AML-193 (cell line): ENCODE measurements around the gene PTGES3L.
A peak's percentile ranks its signal among the peaks of the same experiment; 100 is the strongest.
"Not testable (repeated sequence)": the region's sequence is repeated elsewhere in the genome, so short reads cannot be mapped to it uniquely, and the experiment has no call there.

Source experiments
- DNase-seq, 2 experiments: peaks; one replicate each; lab custom pipeline; 2025; lab: John Stamatoyannopoulos, UW

The PTGES3L gene

DNA sequence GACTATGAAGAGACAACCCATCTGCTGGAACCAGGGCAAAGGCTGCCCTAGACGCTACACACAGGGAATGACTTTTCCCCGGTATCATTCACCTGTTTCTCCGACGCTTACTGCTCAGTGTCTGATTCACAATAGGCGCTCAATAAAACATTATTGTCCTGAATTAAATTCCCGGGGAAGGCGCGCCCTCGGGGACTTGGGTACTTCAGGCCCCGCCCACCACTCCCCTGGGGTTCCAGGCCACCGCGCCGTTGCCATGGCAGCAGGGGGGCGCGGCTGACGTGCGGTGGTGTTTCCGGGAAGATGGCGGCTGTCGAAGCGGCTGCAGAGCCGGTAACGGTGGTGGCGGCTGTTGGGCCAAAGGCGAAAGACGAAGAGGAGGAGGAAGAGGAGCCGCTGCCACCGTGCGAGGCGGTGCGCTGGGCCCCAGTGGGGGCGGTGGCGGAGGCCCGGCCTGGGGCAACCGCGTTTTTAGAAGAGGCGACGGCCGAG lies 440 bp upstream of the PTGES3L start, which contains the start of gene RUNDC1:
Gene RUNDC1, plus strand, starts transcription at position 292 of the 492 bp plus-strand sequence. Its CDS starts 12 bp downstream, at position 304.
- peak; percentile 81 to 83 for DNase-seq

DNA sequence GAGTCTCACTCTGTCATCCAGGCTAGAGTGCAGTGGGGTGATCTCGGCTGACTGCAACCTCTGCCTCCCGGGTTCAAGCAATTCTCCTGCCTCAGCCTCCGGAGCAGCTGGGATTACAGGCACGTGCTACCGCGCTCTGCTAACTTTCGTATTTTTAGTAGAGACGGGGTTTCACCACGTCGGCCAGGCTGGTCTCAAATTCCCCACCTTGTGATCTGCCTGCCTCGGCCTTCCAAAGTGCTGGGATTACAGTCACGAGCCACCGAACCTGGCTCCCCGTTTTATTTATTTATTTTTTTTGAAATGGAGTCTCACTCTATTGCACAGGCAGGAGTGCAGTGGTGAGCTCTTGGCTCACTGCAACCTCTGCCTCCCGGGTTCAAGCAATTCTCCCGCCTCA lies 4.2 kb downstream of the PTGES3L start:
- DNase-seq: not testable (repeated sequence)

DNA sequence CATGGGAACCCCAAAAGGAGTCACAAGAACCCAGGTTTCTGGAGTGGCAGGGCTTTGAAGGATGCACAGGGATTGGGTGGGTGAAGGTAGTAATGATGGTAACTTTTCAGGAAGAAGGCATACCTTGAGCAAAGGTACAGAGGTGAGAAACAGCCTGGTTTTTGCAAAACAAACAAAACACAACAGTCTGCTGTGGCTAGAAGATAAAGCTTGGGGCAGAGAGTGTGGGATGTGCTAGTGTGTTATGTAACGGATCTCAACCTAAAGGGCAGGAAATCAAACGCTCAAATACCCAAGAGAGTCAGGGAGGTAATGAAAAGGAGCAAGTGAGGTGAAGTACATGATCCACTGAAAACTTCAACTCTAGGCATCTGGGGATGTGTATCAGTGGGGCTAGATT lies 4.6 kb downstream of the PTGES3L start:
- no peak for DNase-seq

DNA sequence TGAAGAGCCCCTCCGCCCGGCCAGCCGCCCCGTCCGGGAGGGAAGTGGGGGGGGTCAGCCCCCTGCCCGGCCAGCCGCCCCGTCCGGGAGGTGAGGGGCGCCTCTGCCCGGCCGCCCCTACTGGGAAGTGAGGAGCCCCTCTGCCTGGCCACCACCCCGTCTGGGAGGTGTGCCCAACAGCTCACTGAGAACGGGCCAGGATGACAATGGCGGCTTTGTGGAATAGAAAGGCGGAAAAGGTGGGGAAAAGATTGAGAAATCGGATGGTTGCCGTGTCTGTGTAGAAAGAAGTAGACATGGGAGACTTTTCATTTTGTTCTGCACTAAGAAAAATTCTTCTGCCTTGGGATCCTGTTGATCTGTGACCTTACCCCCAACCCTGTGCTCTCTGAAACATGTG lies 6.6 kb downstream of the PTGES3L start:
- not testable (repeated sequence) for DNase-seq

DNA sequence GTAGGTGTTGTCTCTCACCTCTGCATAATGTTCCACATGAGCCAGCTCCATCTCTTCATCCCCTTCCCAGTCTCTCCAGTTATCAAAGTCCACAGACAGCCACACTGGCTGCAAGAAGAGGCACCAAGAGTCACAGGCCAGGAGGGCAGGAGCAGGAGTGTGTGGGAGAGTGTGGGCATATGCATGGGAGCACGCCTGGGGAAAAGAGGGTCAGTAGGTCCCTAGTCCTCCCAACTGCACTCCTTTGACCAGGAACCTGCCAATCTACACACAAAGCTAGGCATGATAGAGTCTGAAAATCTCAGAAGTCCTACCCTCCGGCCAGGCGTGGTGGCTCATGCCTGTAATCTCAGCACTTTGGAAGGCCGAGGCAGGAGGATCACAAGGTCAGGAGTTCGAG lies 8.3 kb downstream of the PTGES3L start:
- DNase-seq: no peak

DNA sequence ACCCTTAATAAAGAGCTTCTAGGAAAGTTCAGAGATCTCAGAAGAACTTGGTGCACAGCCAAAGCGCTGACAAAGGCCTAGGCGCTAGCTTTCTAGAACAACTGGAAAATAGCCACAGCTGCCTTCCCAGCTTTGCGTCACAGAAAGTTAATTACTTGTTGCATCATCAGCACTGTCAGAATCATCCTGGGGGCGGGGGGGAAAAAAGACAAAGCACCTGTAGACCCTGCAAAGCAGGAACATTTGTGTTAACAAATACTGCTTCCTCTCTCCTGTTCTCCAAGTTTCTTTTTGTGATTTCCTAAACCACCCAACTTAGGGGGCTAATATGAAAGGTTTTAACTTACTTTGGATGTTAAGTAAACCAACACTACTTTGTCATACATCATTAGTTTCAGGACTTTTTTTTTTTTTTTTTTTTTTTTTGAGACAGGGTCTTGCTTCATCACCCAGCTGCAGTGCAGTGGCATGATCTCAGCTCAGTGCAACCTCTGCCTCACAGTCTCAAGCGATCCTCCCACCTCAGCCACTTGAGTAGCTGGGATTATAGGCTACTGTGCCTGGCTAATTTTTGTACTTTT lies 10.8 kb downstream of the PTGES3L start:
- peak; percentile 31 to 48 for DNase-seq

DNA sequence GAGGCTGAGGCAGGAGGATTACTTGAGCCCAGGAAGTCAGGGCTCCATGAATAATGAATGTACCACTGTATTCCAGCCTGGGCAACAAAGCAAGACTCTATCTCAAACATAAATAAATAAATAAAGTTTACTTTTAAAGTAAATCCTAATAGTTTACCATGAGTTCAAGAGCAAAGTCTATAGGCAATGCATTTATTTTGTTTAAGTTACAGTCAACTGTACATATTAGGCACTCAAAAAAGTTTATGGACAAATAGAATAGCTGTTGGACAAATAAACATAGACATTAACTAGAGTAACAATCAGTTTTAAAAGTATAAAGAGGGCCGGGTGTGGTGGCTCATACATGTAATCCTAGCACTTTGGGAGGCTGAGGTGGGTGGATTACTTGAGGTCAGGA lies 12.0 kb downstream of the PTGES3L start:
- no peak for DNase-seq

DNA sequence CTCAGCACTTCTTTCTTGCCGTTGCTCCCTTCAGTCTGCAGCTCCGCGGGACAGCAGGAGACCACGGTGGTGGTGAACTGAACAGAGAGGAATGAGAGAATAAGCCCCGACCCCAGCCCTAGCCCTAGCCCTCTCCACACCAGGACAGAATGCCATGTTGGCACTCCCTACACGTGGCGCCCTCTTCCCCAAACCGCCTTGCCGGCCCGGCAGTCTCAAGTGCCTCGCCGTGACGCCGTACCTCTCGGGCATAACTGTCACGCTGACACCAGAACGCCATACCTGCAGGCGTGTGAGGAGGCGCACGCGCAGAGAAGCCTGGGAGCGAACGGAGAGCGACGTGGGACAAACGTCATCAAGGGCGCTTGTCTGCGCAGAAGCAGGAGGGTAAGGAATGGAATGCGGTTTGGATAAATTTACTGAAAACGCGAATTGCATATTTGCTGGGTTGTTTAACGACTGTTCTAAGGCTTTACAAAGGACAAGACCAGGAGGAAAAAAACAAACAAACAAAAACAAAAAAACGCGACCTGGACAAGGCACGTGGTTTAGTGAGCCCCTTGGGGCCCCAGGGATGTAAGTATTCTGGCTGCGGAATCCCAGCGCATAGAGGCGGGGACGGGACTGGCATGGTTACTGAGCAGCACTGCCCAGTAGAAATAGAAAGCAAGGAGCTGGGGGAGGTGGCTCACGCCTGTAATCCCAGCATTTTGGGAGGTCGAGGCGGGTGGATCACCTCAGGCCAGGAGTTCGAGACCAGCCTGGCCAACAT lies 15.5 kb downstream of the PTGES3L start, which contains the start of gene AARSD1:
Gene AARSD1, minus strand, starts transcription at position 294 of the 772 bp plus-strand sequence. Its CDS starts 14 bp downstream, at position 280.
- DNase-seq: peak; percentile 94 to 96

DNA sequence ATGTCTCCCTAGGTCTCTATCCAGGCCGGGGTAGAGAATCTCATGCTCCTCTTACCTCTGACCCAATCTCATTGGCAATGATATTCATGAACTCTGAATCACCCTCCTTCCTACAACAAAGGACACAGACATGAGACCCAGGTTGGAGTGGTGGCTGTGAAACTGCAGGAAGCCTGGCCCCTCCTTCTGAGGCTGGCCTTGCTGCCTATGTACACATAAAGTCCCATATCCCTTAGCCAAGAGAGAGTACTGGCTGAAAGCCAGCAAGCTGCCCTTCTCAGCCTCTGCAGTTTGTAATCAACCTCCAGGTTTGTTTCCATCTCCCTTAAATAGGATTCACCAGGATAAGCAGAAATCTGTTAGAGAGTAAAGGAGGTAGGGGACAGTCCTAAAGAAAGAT lies 26.2 kb downstream of the PTGES3L start:
- DNase-seq: no peak

DNA sequence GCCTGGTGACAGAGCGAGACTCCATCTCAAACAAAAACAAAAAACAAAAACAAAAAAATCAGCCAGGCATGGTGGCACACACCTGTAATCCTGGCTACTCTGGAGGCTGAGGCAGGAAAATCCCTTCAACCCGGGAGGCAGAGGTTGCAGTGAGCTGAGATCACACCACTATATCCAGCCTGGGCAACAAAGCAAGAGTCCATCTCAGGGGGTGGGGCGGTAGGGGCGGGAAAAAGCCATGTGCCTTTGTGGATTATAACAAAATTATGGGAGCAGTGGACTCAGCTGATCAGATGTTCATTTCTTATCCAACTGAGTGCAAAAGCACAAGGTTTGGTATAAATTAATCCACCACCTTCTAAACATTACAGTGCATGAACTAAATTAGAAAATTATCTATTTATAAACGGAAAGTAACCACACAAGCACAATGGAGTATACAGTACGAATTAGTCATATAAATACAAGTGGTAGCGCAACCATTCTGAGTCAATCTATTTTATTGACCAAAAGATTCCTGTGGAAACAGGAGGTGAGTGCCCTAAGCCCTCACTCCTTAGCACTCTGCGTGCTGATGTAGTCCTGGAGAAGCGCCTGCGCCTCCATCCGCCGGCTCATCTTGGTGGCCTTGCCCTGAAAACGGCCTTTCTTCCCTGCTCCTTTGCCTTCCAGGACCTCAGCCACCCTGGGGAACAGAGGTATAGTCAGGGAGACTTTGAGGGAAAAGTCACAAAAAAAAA lies 29.7 kb downstream of the PTGES3L start:
- no peak for DNase-seq

DNA sequence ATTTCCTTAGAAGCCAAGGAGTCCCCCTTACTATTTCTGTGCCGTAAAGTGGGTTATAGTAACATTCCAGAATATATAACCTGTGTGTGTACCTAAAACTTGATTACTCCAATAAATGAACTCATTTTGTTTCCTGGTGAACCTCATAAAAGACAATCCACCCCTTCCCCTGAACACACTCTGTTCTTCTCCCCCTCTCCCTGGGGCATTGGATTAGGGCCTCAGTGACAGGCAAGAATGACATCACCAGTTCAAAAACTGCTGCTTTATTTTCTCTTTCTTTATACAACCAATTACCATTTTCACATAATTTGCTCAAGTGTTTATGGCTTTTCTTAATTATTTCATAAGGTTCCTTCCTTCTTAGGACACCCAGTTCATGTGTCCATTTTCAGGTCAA lies 33.1 kb downstream of the PTGES3L start:
- no peak for DNase-seq

DNA sequence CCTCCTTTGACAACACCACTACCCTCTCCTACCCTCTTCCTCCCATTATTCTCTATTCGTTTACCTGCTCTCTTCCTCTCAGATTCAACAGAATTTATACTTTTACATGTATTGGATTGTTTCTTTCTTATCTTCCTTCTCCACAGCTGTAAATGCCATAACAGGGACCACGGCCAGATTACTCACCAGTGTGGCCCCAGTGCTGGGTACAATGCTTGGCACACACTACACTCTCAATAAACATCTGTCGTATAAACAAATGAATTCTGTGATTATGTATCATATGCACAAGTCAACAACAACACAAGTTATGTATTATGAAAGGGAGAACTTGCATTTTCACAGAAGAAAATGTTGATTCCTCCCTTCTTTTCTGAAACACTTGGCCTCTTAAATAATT lies 35.7 kb downstream of the PTGES3L start:
- DNase-seq: no peak

DNA sequence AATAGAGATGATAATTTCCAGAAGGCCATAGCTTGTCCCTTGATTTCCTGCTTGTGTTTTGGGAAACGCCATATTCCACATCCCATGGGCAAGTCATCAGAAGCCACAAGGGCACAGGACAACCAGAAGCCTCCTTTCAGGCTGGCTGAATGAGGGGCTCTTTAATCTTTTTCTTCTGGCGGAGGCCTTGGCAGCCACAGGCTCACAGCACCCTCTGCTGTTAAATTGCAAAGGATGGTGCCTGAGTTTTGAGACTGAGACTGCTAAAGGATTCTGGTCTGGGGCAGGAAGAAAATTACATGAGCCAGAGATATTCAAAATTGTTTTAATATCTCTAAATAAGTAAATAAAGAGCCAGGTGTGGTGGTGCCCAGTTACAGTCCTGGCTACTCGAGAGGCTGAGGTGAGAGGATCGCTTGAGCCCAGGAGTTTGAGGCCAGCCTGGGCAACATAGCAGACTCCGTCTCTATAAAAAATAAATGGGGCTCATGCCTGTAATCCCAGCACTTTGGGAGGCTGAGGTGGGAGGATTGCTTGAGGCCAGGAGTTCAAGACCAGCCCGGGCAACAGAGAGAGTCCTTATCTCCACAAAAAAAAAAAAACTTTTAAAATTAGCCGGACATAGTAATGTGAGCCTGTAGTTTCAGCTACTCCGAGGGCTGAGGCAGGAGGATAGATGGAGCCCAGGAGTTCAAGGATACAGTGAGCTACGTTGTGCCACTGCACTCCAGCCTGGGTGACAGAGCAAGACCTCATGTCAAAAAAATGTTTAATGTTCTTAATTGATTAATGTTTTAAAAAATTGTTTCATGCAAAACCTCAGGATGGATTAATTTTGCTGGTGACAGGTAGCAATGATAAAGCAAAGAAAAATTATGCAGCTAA lies 41.9 kb downstream of the PTGES3L start:
- peak; percentile 56 to 63 for DNase-seq

DNA sequence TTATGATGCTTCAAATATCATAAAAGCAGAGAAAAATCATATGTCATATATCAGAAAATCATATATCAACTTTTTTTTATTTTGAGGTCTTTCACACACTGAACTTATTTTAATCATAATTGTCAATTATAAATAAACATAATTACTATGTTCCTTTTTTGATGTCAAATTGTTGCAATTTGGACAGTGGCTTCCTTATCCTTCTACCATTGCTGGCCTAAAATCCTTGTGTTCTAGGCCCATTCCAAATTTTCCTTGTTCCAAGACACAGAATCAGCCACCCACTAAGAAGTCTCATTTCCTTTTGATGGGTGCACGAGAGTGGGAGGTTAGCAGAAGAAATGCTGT lies 50.4 kb downstream of the PTGES3L start:
- no peak for DNase-seq

DNA sequence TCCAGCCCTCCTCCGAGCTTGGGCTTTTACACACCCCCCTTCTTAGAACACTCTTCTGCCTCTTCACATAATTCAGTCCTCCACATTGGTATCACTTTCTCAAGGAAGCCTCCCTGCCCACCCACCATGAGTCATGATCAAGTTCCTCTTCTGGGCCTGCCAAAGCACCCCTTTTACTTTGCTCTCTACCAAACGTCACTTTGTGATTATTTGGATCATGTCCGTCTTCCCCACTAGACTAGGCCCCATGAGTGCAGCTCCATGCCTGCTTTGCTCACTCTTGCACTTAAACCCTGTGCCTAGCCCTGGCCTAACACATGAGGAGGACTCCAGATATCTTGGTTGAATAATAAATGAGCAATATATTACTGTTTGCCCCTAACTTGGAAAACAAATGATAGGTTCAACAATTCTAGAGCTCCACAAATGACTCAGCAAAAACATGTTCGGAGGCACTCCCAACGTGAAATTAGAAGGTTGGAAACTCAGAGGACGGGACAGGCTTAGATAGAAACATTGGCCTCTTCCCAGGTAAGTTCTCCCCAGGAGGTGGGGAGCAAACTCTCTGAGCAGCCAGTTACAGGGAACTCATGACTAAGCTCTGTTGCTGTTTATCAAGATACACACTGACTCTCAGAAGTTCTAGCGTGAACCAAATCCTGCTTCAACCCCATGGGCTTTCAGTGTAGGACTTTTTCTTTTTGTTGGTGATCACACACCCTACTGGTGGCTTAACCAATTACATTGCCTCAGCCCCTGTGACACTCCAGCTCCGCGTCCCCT lies 51.0 kb downstream of the PTGES3L start:
- DNase-seq: peak; percentile 94

DNA sequence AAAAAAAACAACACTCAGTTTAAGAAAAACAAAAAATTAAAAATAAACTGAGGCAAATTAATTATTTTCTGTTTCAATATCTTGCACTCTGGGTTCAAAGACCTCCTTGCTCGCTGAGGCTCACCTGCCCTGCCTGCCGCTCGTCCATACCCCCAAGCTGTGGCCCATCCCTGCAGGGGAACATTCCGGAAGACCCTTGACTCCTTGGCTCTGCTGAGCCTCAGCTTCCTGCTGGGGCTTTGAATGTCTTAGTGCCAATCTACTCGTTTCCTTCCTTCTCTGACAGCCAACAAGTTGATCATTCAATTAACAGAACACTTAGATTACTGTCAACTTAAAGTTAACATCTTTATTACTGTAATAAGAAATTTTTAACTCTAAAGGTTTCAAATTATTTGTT lies 55.0 kb downstream of the PTGES3L start:
- no peak for DNase-seq

DNA sequence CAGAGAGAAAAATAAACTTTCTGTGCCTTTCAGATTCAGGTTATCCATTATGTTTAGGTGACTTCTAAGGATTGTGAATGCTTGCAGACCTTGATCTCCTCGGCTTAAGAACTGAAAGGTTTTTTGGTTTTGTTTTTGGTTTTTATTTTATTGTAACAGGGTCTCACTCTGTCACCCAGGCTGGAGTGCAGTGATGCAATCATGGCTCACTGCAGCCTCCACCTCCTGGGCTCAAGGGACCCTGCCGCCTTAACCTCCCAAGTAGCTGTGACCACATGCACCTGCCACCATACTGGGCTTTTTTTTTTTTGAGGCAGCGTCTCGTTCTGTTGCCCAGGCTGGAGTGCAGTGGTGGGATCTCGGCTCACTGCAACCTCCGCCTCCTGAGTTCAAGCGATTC lies 56.4 kb downstream of the PTGES3L start:
- not testable (repeated sequence) for DNase-seq

DNA sequence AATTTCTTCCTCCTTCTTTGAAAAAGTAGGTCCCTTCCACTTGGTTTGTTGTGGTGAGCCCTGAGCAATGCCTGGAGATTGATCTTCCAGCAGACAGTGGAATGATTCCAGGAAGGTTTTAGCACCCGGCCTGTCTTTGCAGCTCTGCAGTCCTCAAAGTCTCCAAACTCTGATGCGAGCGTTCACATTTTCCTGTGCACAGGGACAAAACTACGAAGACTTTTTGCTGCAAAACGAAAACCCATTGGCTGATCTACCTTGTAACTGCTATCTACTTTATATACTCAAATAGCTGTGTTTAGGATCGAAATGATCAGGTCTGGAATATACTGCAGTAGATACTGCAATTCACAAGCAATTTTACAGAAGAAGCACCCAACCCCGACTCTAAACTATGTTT lies 57.6 kb downstream of the PTGES3L start:
- DNase-seq: no peak

DNA sequence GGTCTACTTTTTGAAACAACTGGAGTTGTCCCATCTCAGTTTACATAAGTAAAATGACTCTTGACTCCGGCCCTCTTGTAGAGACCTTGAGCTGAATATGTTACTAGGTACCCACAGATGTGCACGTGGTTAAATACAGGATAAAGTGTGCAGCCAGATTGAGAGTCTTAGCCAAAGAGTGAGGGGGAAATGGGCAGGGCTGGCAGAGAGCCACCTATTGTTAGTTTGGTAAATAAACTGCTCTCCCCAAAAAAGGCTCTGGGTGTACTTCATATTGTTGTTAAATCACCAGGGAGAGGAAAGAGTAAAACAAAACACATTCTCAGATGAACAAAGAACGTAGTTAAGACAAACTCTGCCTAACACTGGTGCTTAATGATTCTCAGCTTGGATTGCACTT lies 59.0 kb downstream of the PTGES3L start:
- DNase-seq: no peak

DNA sequence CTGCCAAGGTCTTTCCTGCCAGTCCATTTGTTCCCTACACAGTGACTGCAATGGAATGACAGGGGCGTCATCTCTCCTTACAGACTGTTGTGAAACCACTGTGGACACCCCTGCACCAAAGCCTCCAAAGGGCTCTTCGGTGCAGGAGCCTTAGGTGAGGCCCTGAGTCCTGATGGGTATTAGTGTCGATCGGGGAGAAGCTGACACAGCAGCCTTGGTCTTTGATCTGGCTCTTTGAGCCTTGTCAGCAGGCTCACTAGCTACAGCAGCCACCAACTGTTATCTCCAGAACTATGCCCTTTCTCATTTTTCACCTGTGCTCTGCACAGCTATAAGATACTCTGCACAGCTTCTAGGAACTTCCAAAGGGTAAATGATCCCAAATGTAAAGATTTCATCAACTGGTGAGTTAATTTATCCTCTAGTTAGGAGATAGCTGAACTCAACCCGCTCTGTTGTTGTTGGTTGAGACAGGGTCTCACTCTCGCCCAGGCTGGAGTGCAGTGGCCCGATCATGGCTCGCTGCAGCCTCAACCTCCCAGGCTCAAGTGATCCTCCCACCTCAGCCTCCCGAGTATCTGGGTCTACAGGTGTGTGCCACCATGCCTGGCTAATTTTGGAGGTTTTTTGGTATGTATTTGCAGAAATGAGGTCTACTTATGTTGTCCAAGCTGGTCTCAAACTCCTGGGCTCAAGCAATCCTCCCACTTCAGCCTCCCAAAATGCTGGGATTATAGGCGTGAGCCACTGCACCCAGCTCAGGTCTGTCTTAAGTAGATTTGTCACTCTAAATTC lies 59.6 kb downstream of the PTGES3L start:
- DNase-seq: no peak
